ENCODE measurements around the gene SCLY.
"Not testable (repeated sequence)": the region's sequence is repeated elsewhere in the genome, so short reads cannot be mapped to it uniquely, and the experiment has no call there.

The SCLY gene

GRCh38 chr2:238039985-238040384 lies 20.8 kb upstream of the SCLY start:
- Histone ChIP-seq H3K4me3 (ENCODE audit: low read length) (no peak overlapping the region), H3K9me3 (ENCODE audit: control insufficient read depth, insufficient read depth, low read length) (no peaks in the 10 kb centered on the region), H3K27ac (ENCODE audit: low read length) (no peak overlapping the region), H3K27me3 (ENCODE audit: control insufficient read depth, insufficient read depth, low read length) (no peaks in the 10 kb centered on the region), H3K36me3 (ENCODE audit: control insufficient read depth, insufficient read depth, low read length) (0 out of 2 replicates have a peak, but pooled peaks cover 2% of the 10 kb centered on the region), H3K4me1 (ENCODE audit: control insufficient read depth, insufficient read depth, low read length) (no peaks in the 10 kb centered on the region)
- DNase-seq (ENCODE audit: low read depth, low spot score) = no peak
- no CpG with 5 or more reads among the region's 11 CpGs for WGBS (ENCODE audit: insufficient coverage, insufficient read length)

GRCh38 chr2:238040918-238041317 lies 19.9 kb upstream of the SCLY start:
- WGBS (ENCODE audit: insufficient coverage, insufficient read length) = no CpG with 5 or more reads among the region's 9 CpGs

GRCh38 chr2:238042090-238042489 lies 18.7 kb upstream of the SCLY start:
- Histone ChIP-seq H3K4me1 (ENCODE audit: control insufficient read depth, insufficient read depth, low read length) (no peaks in the 10 kb centered on the region), H3K36me3 (ENCODE audit: control insufficient read depth, insufficient read depth, low read length) (0 out of 2 replicates have a peak, but pooled peaks cover 2% of the 10 kb centered on the region), H3K4me3 (ENCODE audit: low read length) (no peak overlapping the region), H3K27me3 (ENCODE audit: control insufficient read depth, insufficient read depth, low read length) (no peaks in the 10 kb centered on the region), H3K9me3 (ENCODE audit: control insufficient read depth, insufficient read depth, low read length) (0 out of 2 replicates have a peak, but pooled peaks cover 1% of the 10 kb centered on the region), H3K27ac (ENCODE audit: low read length) (no peak overlapping the region)
- no peak for DNase-seq (ENCODE audit: low read depth, low spot score)
- no CpG with 5 or more reads among the region's 5 CpGs for WGBS (ENCODE audit: insufficient coverage, insufficient read length)

More at GRCh38 chr2:238040918-238041317, 19.9 kb upstream of the SCLY start:
- no peak for DNase-seq (ENCODE audit: low read depth, low spot score)
- Histone ChIP-seq H3K9me3 (ENCODE audit: control insufficient read depth, insufficient read depth, low read length) (no peaks in the 10 kb centered on the region), H3K27ac (ENCODE audit: low read length) (no peak overlapping the region), H3K36me3 (ENCODE audit: control insufficient read depth, insufficient read depth, low read length) (0 out of 2 replicates have a peak, but pooled peaks cover 2% of the 10 kb centered on the region), H3K4me1 (ENCODE audit: control insufficient read depth, insufficient read depth, low read length) (no peaks in the 10 kb centered on the region), H3K27me3 (ENCODE audit: control insufficient read depth, insufficient read depth, low read length) (no peaks in the 10 kb centered on the region), H3K4me3 (ENCODE audit: low read length) (no peak overlapping the region)

GRCh38 chr2:238042849-238043584 lies 17.8 kb upstream of the SCLY start:
- H3K4me1 ChIP-seq (ENCODE audit: control insufficient read depth, insufficient read depth, low read length) = no peaks in the 10 kb centered on the region
- H3K9me3 ChIP-seq (ENCODE audit: control insufficient read depth, insufficient read depth, low read length) = 0 out of 2 replicates have a peak, but pooled peaks cover 1% of the 10 kb centered on the region
- H3K27me3 ChIP-seq (ENCODE audit: control insufficient read depth, insufficient read depth, low read length) = no peaks in the 10 kb centered on the region
- WGBS (ENCODE audit: insufficient coverage, insufficient read length) = no CpG with 5 or more reads among the region's 6 CpGs
- no peak overlapping the region for H3K4me3 ChIP-seq (ENCODE audit: low read length)
- no peak for DNase-seq (ENCODE audit: low read depth, low spot score)
- H3K27ac ChIP-seq (ENCODE audit: low read length) = no peak overlapping the region
- H3K36me3 ChIP-seq (ENCODE audit: control insufficient read depth, insufficient read depth, low read length) = 0 out of 2 replicates have a peak, but pooled peaks cover 2% of the 10 kb centered on the region

- no peaks in the 10 kb centered on the region for H3K4me1 ChIP-seq (ENCODE audit: control insufficient read depth, insufficient read depth, low read length)
- DNase-seq (ENCODE audit: low read depth, low spot score) = no peak
- H3K36me3 ChIP-seq (ENCODE audit: control insufficient read depth, insufficient read depth, low read length) = 0 out of 2 replicates have a peak, but pooled peaks cover 2% of the 10 kb centered on the region
These were observed 16.9 kb upstream of the SCLY start for GRCh38 chr2:238043851-238044250.

GRCh38 chr2:238045575-238045974 lies 15.2 kb upstream of the SCLY start:
- Histone ChIP-seq H3K27ac (ENCODE audit: low read length) (no peak overlapping the region), H3K4me1 (ENCODE audit: control insufficient read depth, insufficient read depth, low read length) (no peaks in the 10 kb centered on the region), H3K9me3 (ENCODE audit: control insufficient read depth, insufficient read depth, low read length) (0 out of 2 replicates have a peak, but pooled peaks cover 1% of the 10 kb centered on the region), H3K4me3 (ENCODE audit: low read length) (no peak overlapping the region), H3K36me3 (ENCODE audit: control insufficient read depth, insufficient read depth, low read length) (no peaks in the 10 kb centered on the region), H3K27me3 (ENCODE audit: control insufficient read depth, insufficient read depth, low read length) (no peaks in the 10 kb centered on the region)
- DNase-seq (ENCODE audit: low read depth, low spot score) = no peak

More at GRCh38 chr2:238043851-238044250, 16.9 kb upstream of the SCLY start:
- H3K27ac ChIP-seq (ENCODE audit: low read length) = no peak overlapping the region
- H3K9me3 ChIP-seq (ENCODE audit: control insufficient read depth, insufficient read depth, low read length) = 0 out of 2 replicates have a peak, but pooled peaks cover 1% of the 10 kb centered on the region
- no CpG with 5 or more reads among the region's 6 CpGs for WGBS (ENCODE audit: insufficient coverage, insufficient read length)
- H3K4me3 ChIP-seq (ENCODE audit: low read length) = no peak overlapping the region
- H3K27me3 ChIP-seq (ENCODE audit: control insufficient read depth, insufficient read depth, low read length) = no peaks in the 10 kb centered on the region

- Histone ChIP-seq H3K4me3 (ENCODE audit: low read length) (no peak overlapping the region), H3K9me3 (ENCODE audit: control insufficient read depth, insufficient read depth, low read length) (0 out of 2 replicates have a peak, but pooled peaks cover 1% of the 10 kb centered on the region), H3K27me3 (ENCODE audit: control insufficient read depth, insufficient read depth, low read length) (no peaks in the 10 kb centered on the region), H3K27ac (ENCODE audit: low read length) (no peak overlapping the region), H3K4me1 (ENCODE audit: control insufficient read depth, insufficient read depth, low read length) (no peaks in the 10 kb centered on the region), H3K36me3 (ENCODE audit: control insufficient read depth, insufficient read depth, low read length) (no peaks in the 10 kb centered on the region)
- WGBS (ENCODE audit: insufficient coverage, insufficient read length) = no CpG with 5 or more reads among the region's 2 CpGs
- no peak for DNase-seq (ENCODE audit: low read depth, low spot score)
These were observed 14.0 kb upstream of the SCLY start for GRCh38 chr2:238046725-238047270.

- no peaks in the 10 kb centered on the region for H3K9me3 ChIP-seq (ENCODE audit: control insufficient read depth, insufficient read depth, low read length)
- no peaks in the 10 kb centered on the region for H3K4me1 ChIP-seq (ENCODE audit: control insufficient read depth, insufficient read depth, low read length)
- DNase-seq (ENCODE audit: low read depth, low spot score) = no peak
- no peaks in the 10 kb centered on the region for H3K36me3 ChIP-seq (ENCODE audit: control insufficient read depth, insufficient read depth, low read length)
- no peak overlapping the region for H3K27ac ChIP-seq (ENCODE audit: low read length)
- no peaks in the 10 kb centered on the region for H3K27me3 ChIP-seq (ENCODE audit: control insufficient read depth, insufficient read depth, low read length)
- no peak overlapping the region for H3K4me3 ChIP-seq (ENCODE audit: low read length)
- WGBS (ENCODE audit: insufficient coverage, insufficient read length) = no CpG with 5 or more reads among the region's 2 CpGs
These were observed 7.5 kb upstream of the SCLY start for GRCh38 chr2:238053191-238053776.

- Histone ChIP-seq H3K27me3 (ENCODE audit: control insufficient read depth, insufficient read depth, low read length) (no peaks in the 10 kb centered on the region), H3K4me1 (ENCODE audit: control insufficient read depth, insufficient read depth, low read length) (no peaks in the 10 kb centered on the region; the same call in 1 of the 2 replicates), H3K36me3 (ENCODE audit: control insufficient read depth, insufficient read depth, low read length) (no peaks in the 10 kb centered on the region), H3K27ac (ENCODE audit: low read length) (no peak overlapping the region), H3K4me3 (ENCODE audit: low read length) (no peak overlapping the region), H3K9me3 (ENCODE audit: control insufficient read depth, insufficient read depth, low read length) (no peaks in the 10 kb centered on the region)
- WGBS (ENCODE audit: insufficient coverage, insufficient read length) = no CpG with 5 or more reads among the region's 3 CpGs
- DNase-seq (ENCODE audit: low read depth, low spot score) = no peak
These were observed 5.0 kb upstream of the SCLY start for GRCh38 chr2:238055841-238056240.

GRCh38 chr2:238057696-238058575 lies 2.9 kb upstream of the SCLY start:
- H3K27ac ChIP-seq (ENCODE audit: low read length) = not testable (repeated sequence)

More at GRCh38 chr2:238057696-238058575, 2.9 kb upstream of the SCLY start:
- not testable (repeated sequence) for H3K4me3 ChIP-seq (ENCODE audit: low read length); H3K27me3 ChIP-seq (ENCODE audit: control insufficient read depth, insufficient read depth, low read length); H3K36me3 ChIP-seq (ENCODE audit: control insufficient read depth, insufficient read depth, low read length); DNase-seq (ENCODE audit: low read depth, low spot score); H3K4me1 ChIP-seq (ENCODE audit: control insufficient read depth, insufficient read depth, low read length); H3K9me3 ChIP-seq (ENCODE audit: control insufficient read depth, insufficient read depth, low read length)
- no CpG with 5 or more reads among the region's 44 CpGs for WGBS (ENCODE audit: insufficient coverage, insufficient read length)
